GM12878 (cell line): Measurements from ENCODE around the gene OTOP3. TPM values are rescaled to one million over a fixed set of nuclear protein-coding genes. Genes with fewer than 3 reads are reported as not detected.
"Not testable (repeated sequence)": the region's sequence is repeated elsewhere in the genome, so short reads cannot be mapped to it uniquely, and the experiment has no call there.

ENCODE experiments used
- ATAC-seq: fragments of 200-7000 bp; cut with Tn5 transposase; 3 replicates; pipeline ENCODE4 v1.9.1; 2020; ENCODE audit warnings: mild to moderate bottlenecking, moderate library complexity
- BruUV-seq: library from RNA; stranded (reverse); fragments of 400-500 nt; replicated peaks from 2 replicates; lab custom pipeline; 2021; lab: Mats Ljungman, UMichigan
- CTCF ChIA-PET: fragments of 300-600 bp; sonication (Branson Sonifier 250); formaldehyde crosslinking; extraction: SDS; loops from one replicate; lab custom pipeline; 2021; ENCODE audit warnings: inconsistent platforms; lab: Yijun Ruan, JAX
- POLR2A ChIA-PET: fragments of 350-600 bp; formaldehyde crosslinking; extraction: SDS; loops from one replicate; lab custom pipeline; 2021; ENCODE audit warnings: inconsistent platforms; lab: Charles Lee
- RAD21 ChIA-PET: fragments of 300-600 bp; sonication (Branson Sonifier 250); formaldehyde crosslinking; loops from one replicate; lab custom pipeline; 2023; ENCODE audit warnings: antibody characterized with exemption; ENCODE audit not compliant: unreplicated experiment; lab: Charles Lee
- SMC1A ChIA-PET: fragments of 300-600 bp; sonication (Branson Sonifier 250); formaldehyde crosslinking; loops from one replicate; lab custom pipeline; 2023; ENCODE audit not compliant: unreplicated experiment, uncharacterized antibody; lab: Charles Lee
- DNase-seq: peaks from one replicate; pipeline ENCODE4 v3.0.0-alpha.2; 2011; ENCODE audit warnings: low read depth, low spot score
- FAIRE-seq: peaks from 3 replicates; lab custom pipeline; 2011; peaks lifted over from hg19 to GRCh38; lab: Jason Lieb, UNC
- H2AFZ ChIP-seq: 2 replicates; pipeline ENCODE4 v1.6.0; 2011; ENCODE audit warnings: low read depth, low read length, control low read depth; ENCODE audit not compliant: control insufficient read depth
- H3K27ac ChIP-seq: 2 replicates; pipeline ENCODE4 v1.5.1; 2011; ENCODE audit warnings: control low read depth; ENCODE audit not compliant: control insufficient read depth, insufficient read depth
- H3K27me3 ChIP-seq, 2 experiments: replicated peaks in 1 of 2; 2 replicates each; pipeline versions ENCODE4 v1.6.0 to v1.6.1; 2011; ENCODE audit warnings: low read length in 1 of 2; ENCODE audit not compliant: control insufficient read depth in 2 of 2, insufficient read depth in 2 of 2
- H3K36me3 ChIP-seq, 2 experiments: 2 replicates each; pipeline ENCODE4 v1.5.1; 2011; ENCODE audit warnings: low read length in 1 of 2; ENCODE audit not compliant: control insufficient read depth in 2 of 2, insufficient read depth in 2 of 2
- H3K4me1 ChIP-seq: 2 replicates; pipeline ENCODE4 v1.6.1; 2011; ENCODE audit warnings: mild to moderate bottlenecking, low read length, moderate library complexity, mixed read lengths; ENCODE audit not compliant: control insufficient read depth, insufficient read depth
- H3K4me2 ChIP-seq: 2 replicates; pipeline ENCODE4 v1.6.0; 2011; ENCODE audit warnings: control low read depth; ENCODE audit not compliant: control insufficient read depth, insufficient read depth
- H3K4me3 ChIP-seq: fragments of 200-600 bp; sonication (generic); 2 replicates; pipeline ENCODE4 v1.5.1; 2016
- H3K79me2 ChIP-seq: 2 replicates; pipeline ENCODE4 v1.6.0; 2011; ENCODE audit warnings: low read length; ENCODE audit not compliant: control insufficient read depth, insufficient read depth
- H3K9ac ChIP-seq: 2 replicates; pipeline ENCODE4 v1.8.0; 2011; ENCODE audit warnings: low read length, control low read depth, mixed read lengths; ENCODE audit not compliant: control insufficient read depth, insufficient read depth
- H3K9me3 ChIP-seq: replicated peaks from 3 replicates; pipeline ENCODE4 v1.5.1; 2011; ENCODE audit warnings: mild to moderate bottlenecking, low read length; ENCODE audit not compliant: control insufficient read depth, insufficient read depth
- H4K20me1 ChIP-seq: 2 replicates; pipeline ENCODE4 v1.6.0; 2011; ENCODE audit not compliant: control insufficient read depth, insufficient read depth
- CREB1 ChIP-seq: IDR thresholded peaks from 2 replicates; pipeline ENCODE4 v1.6.1; 2012; ENCODE audit warnings: low read depth, mild to moderate bottlenecking, inconsistent platforms
- HSF1 ChIP-seq: fragments of 150-350 bp; IDR thresholded peaks from 2 replicates; pipeline ENCODE4 v1.6.1; 2014; ENCODE audit warnings: mild to moderate bottlenecking, low read depth, low read length
- KLF5 ChIP-seq: fragments of 450-650 bp; IDR thresholded peaks from 2 replicates; pipeline ENCODE4 v1.6.1; 2014; ENCODE audit warnings: mild to moderate bottlenecking; ENCODE audit not compliant: partially characterized antibody
- NFYB ChIP-seq: IDR thresholded peaks from 2 replicates; pipeline ENCODE4 v1.6.1; 2011; ENCODE audit warnings: low read depth, mild to moderate bottlenecking, low read length, improper control_type of control experiment, moderate library complexity; ENCODE audit not compliant: insufficient read depth
- POLR2A ChIP-seq: IDR thresholded peaks from 2 replicates; pipeline ENCODE4 v1.6.1; 2011; ENCODE audit warnings: low read depth, mild to moderate bottlenecking, low read length
- SUZ12 ChIP-seq: fragments of 200-600 bp; sonication (generic); IDR thresholded peaks from one replicate; pipeline ENCODE4 v1.6.1; 2018; ENCODE audit warnings: antibody characterized with exemption, mild to moderate bottlenecking; ENCODE audit not compliant: unreplicated experiment
- TCF12 ChIP-seq: IDR thresholded peaks from 2 replicates; pipeline ENCODE4 v1.6.1; 2011; ENCODE audit warnings: low read depth, mild to moderate bottlenecking, low read length
- ZBTB40 ChIP-seq: fragments of 450-650 bp; IDR thresholded peaks from 2 replicates; pipeline ENCODE4 v1.6.1; 2016; ENCODE audit warnings: mild to moderate bottlenecking, moderate library complexity, borderline replicate concordance
- WGBS: methylation state at CpG from one replicate; pipeline ENCODE4 v1.1.6; 2016; ENCODE audit warnings: low lambda C conversion rate; ENCODE audit not compliant: insufficient replicate concordance, insufficient coverage; ENCODE audit errors: missing lambda C conversion rate; 5-methylcytosine and 5-hydroxymethylcytosine counted together
- in situ Hi-C: fragments of 300-500 bp; cut with MboI; formaldehyde crosslinking; loops from 9 replicates; pipeline ENCODE4 v1.14.3; 2018; ENCODE audit warnings: mixed read lengths
- intact Hi-C: fragments of 100-400 bp; cut with micrococcal nuclease; formaldehyde crosslinking; loops from one replicate; pipeline ENCODE4 v1.14.2; 2022; ENCODE audit not compliant: unreplicated experiment
- polyA plus RNA-seq, 11 experiments: library from polyadenylated mRNA; depleted of rRNA in 4 of 11; unstranded in 6 of 11; stranded (reverse) in 5 of 11; fragments of >200 nt; fragmentation: Nextera tagmentation in 4 of 11; fragmentation: Illumina TruSeq in 1 of 11; extraction: Ambion mirVana in 4 of 11; extraction: Trizol in 1 of 11; gene quantifications; 1 replicate in 1 of 11; 2 replicates in 10 of 11; pipeline versions ENCODE4 v1.2.1 to v1.2.3, GENCODE V29; 2011 to 2016; ENCODE audit warnings: inconsistent platforms in 2 of 11, missing spikeins in 2 of 11, low read depth in 1 of 11
- total RNA-seq, 4 experiments: library from RNA; depleted of rRNA in 3 of 4; stranded (reverse); fragments of >200 nt in 3 of 4; fragmentation: Illumina TruSeq in 1 of 4; extraction: Trizol in 1 of 4; gene quantifications; 2 replicates each; pipeline versions ENCODE4 v1.2.1 to v1.2.3, GENCODE V29; 2013 to 2021

OTOP3 gene
- total and polyA plus RNA-seq, 10 of the 15 experiments (the other 5 are each of a cell fraction or from before 2014, with no cell fraction given), result 0.03 to 0.06 TPM; not detected in 8

- H3K36me3 ChIP-seq, DNase-seq, H3K79me2 ChIP-seq, H3K4me1 ChIP-seq, intact Hi-C loops, FAIRE-seq, in situ Hi-C loops, H3K9me3 ChIP-seq, H3K27me3 ChIP-seq, SMC1A ChIA-PET, H2AFZ ChIP-seq, H3K4me3 ChIP-seq, ATAC-seq, H3K4me2 ChIP-seq, BruUV-seq, H3K27ac ChIP-seq, H4K20me1 ChIP-seq, H3K9ac ChIP-seq: not testable (repeated sequence)
- peak; percentile 45; the same call in 1 of the 2 replicates for TF ChIP-seq NFYB
- 31% methylated on average over 6 of the region's 6 CpGs for WGBS
- RAD21 ChIA-PET, result interaction anchor here (1.2 kb wide), 1 partner anchor 93 kb away, joined by 3 read pairs; no protein-coding TSS in a partner anchor
- POLR2A ChIA-PET, result interaction anchor here (0.7 kb wide), 1 partner anchor 9 kb away, joined by 9 read pairs; no protein-coding TSS in a partner anchor
- CTCF ChIA-PET, result interaction anchor here (1.2 kb wide), 1 partner anchor 55 kb away, joined by 5 read pairs; no protein-coding TSS in a partner anchor
Observed at GRCh38 chr17:74906214-74906793, 29.4 kb upstream of the OTOP3 start.

- Histone ChIP-seq H3K4me2 (no peak overlapping the region), H3K27ac (no peak overlapping the region), H2AFZ (no peak overlapping the region), H3K4me3 (no peak overlapping the region), H3K9ac (no peak overlapping the region), H4K20me1 (no peaks in the 10 kb centered on the region), H3K4me1 (no peaks in the 10 kb centered on the region), H3K9me3 (no peaks in the 10 kb centered on the region), H3K27me3 (no peaks in the 10 kb centered on the region; a peak in 2 of 4 replicates), H3K79me2 (no peaks in the 10 kb centered on the region), H3K36me3 (no peaks in the 10 kb centered on the region)
- POLR2A ChIA-PET, result no interaction called here
- intact Hi-C loops, result no loop called here
- in situ Hi-C loops, result no loop called here
- DNase-seq (no peak), FAIRE-seq (no peak), ATAC-seq (no peak)
- RAD21 ChIA-PET, result no interaction called here
- WGBS, result 83% methylated on average over 34 of the region's 34 CpGs
- CTCF ChIA-PET, result interaction anchor here (1.2 kb wide), 1 partner anchor 54 kb away, joined by 5 read pairs; no protein-coding TSS in a partner anchor
- BruUV-seq, result no TSS peak
- SMC1A ChIA-PET, result no interaction called here
- TF ChIP-seq KLF5, result no peak
- no peak for TF ChIP-seq CREB1
- TF ChIP-seq SUZ12, result no peak
- TF ChIP-seq POLR2A, result no peak
- no peak for TF ChIP-seq HSF1
- no peak for TF ChIP-seq TCF12
- TF ChIP-seq ZBTB40, result no peak
Observed at GRCh38 chr17:74907012-74907411, 28.7 kb upstream of the OTOP3 start.
